ENCODE results near the gene HPX.
"Not testable (repeated sequence)": the region's sequence is repeated elsewhere in the genome, so short reads cannot be mapped to it uniquely, and the experiment has no call there.

HPX gene

GRCh38 chr11:6413791-6414201 lies 27.0 kb downstream of the HPX start:
- no peak for DNase-seq

GRCh38 chr11:6411594-6412031 lies 29.2 kb downstream of the HPX start:
- DNase-seq, result no peak

- DNase-seq, result no peak
Observed at GRCh38 chr11:6410695-6411430, 29.9 kb downstream of the HPX start.

- no peak for DNase-seq
Observed at GRCh38 chr11:6406370-6406769, 34.4 kb downstream of the HPX start.

- DNase-seq, result no peak
Observed at GRCh38 chr11:6405846-6406245, 34.9 kb downstream of the HPX start.

GRCh38 chr11:6405052-6405667 lies 35.6 kb downstream of the HPX start:
- DNase-seq, result no peak

GRCh38 chr11:6404342-6405051 lies 36.3 kb downstream of the HPX start:
- no peak for DNase-seq

GRCh38 chr11:6403539-6403938 lies 37.2 kb downstream of the HPX start:
- DNase-seq, result no peak

GRCh38 chr11:6402561-6402981 lies 38.2 kb downstream of the HPX start:
- no peak for DNase-seq

- no peak for DNase-seq
Observed at GRCh38 chr11:6402061-6402470, 38.7 kb downstream of the HPX start.

- no peak for DNase-seq
Observed at GRCh38 chr11:6401464-6401863, 39.3 kb downstream of the HPX start.

GRCh38 chr11:6400431-6401345 lies 40.1 kb downstream of the HPX start:
- no peak for DNase-seq

- DNase-seq, result no peak
Observed at GRCh38 chr11:6397636-6398035, 43.2 kb downstream of the HPX start.

GRCh38 chr11:6397156-6397555 lies 43.6 kb downstream of the HPX start:
- DNase-seq, result no peak

GRCh38 chr11:6395470-6396060 lies 45.2 kb downstream of the HPX start:
- no peak for DNase-seq

- DNase-seq, result no peak
Observed at GRCh38 chr11:6393989-6394670, 46.7 kb downstream of the HPX start.

GRCh38 chr11:6392251-6392650 lies 48.5 kb downstream of the HPX start:
- not testable (repeated sequence) for DNase-seq

- no peak for DNase-seq
Observed at GRCh38 chr11:6391537-6392134, 49.2 kb downstream of the HPX start.

- no peak for DNase-seq
Observed at GRCh38 chr11:6390718-6391469, 49.9 kb downstream of the HPX start.

GRCh38 chr11:6389905-6390717 lies 50.7 kb downstream of the HPX start, which contains the start of gene SMPD1:
Gene SMPD1 (plus strand): TSS chr11:6390474. CDS start chr11:6390599, 125 bp downstream.
- no peak for DNase-seq
